Heart left ventricle (tissue), 16 donors: ENCODE data around the gene ELK3. TPM values are rescaled to one million over a fixed set of nuclear protein-coding genes. Genes with fewer than 3 reads are reported as not detected.

Source experiments
- ATAC-seq, 4 donors: fragments of 200-7000 bp; cut with Tn5 transposase; one replicate each; pipeline ENCODE4 v1.9.1; 2020 to 2022; ENCODE audit warnings: moderate library complexity in 4 of 4, mild to moderate bottlenecking in 3 of 4, moderate number of reproducible peaks in 1 of 4
- DNase-seq, 5 donors: peaks; one replicate each; pipeline ENCODE4 v3.0.0-alpha.2; 2020
- H3K27ac ChIP-seq, 12 donors: fragments of 200-600 bp; sonication (generic) in 4 of 12; one replicate each; pipeline versions ENCODE4 v1.5.0 to v1.8.0; 2016 to 2022; ENCODE audit warnings: mild to moderate bottlenecking in 2 of 12
- H3K27me3 ChIP-seq, 9 donors: fragments of 200-600 bp; sonication (generic) in 2 of 9; one replicate each; pipeline versions ENCODE4 v1.5.1 to v1.8.0; 2016 to 2022; ENCODE audit warnings: mild to moderate bottlenecking in 3 of 9
- H3K36me3 ChIP-seq, 9 donors: fragments of 200-600 bp; sonication (generic) in 2 of 9; one replicate each; pipeline versions ENCODE4 v1.5.0 to v1.8.0; 2018 to 2022; ENCODE audit warnings: mild to moderate bottlenecking in 2 of 9
- H3K4me1 ChIP-seq, 12 donors: fragments of 200-600 bp; sonication (generic) in 4 of 12; one replicate each; pipeline versions ENCODE4 v1.5.0 to v1.8.0; 2016 to 2022; ENCODE audit warnings: mild to moderate bottlenecking in 3 of 12
- H3K4me3 ChIP-seq, 12 donors: fragments of 200-600 bp; sonication (generic) in 4 of 12; one replicate each; pipeline versions ENCODE4 v1.5.0 to v1.8.0; 2017 to 2022; ENCODE audit warnings: mild to moderate bottlenecking in 9 of 12, moderate library complexity in 4 of 12
- H3K9me3 ChIP-seq, 12 donors: fragments of 200-600 bp; sonication (generic) in 4 of 12; one replicate each; pipeline versions ENCODE4 v1.5.0 to v1.8.0; 2016 to 2022; ENCODE audit warnings: mild to moderate bottlenecking in 1 of 12
- CTCF ChIP-seq, 12 donors: fragments of 200-600 bp; sonication (generic) in 4 of 12; IDR thresholded peaks; one replicate each; pipeline versions ENCODE4 v1.5.0 to v1.8.0; 2018 to 2022; ENCODE audit warnings: antibody characterized with exemption in 12 of 12, mild to moderate bottlenecking in 5 of 12
- POLR2A ChIP-seq, 2 donors: fragments of 450-650 bp; IDR thresholded peaks; one replicate each; pipeline ENCODE4 v1.6.1; 2017; ENCODE audit warnings: antibody characterized with exemption in 2 of 2, mild to moderate bottlenecking in 2 of 2, moderate library complexity in 2 of 2
- WGBS, 4 donors: extraction: QIAGEN DNeasy Blood & Tissue Kit in 2 of 4; methylation state at CpG; one replicate each; pipeline versions ENCODE4 v1.1.5 to v1.1.7; 2013 to 2018; 5-methylcytosine and 5-hydroxymethylcytosine counted together
- intact Hi-C, 10 donors: fragments of 100-400 bp; cut with DNase I; formaldehyde crosslinking; loops; one replicate each; pipeline versions ENCODE4 v1.11.1 to v1.14.2; 2022
- polyA plus RNA-seq, 2 donors: library from polyadenylated mRNA; stranded (reverse); fragments of 200-250 nt; gene quantifications; one replicate each; pipeline ENCODE4 v1.2.3, GENCODE V29; 2013
- total RNA-seq, 9 donors: library from RNA; depleted of rRNA in 2 of 9; stranded (reverse); fragments of >200 nt in 2 of 9; fragmentation: NEBNext Ultra II Directional in 3 of 9; extraction: Animal tissue kit (Norgen Biotek cat#: 25700) in 3 of 9; gene quantifications; one replicate each; pipeline versions ENCODE4 v1.1.0 to v1.2.4, GENCODE V29; 2016 to 2023
- donor health status: ischemic (EF 13 %, LVEDD 7.1; RV severe dilation, severe dysfunction).
- donor health status: healthy with polysubstance abuse.
- donor health status: DM: no; HTN: yes; CAD: no.
- donor health status: DM: no; HTN: no; CAD: no.
- donor health status: ischemic (EF 25% LVEDD 6.9; RV normal size, moderate dysfunction).
- donor health status: ischemic (EF 25% LVEDD 5.7; RV mildly dilated, moderate dysfunction).
- donor health status: healthy.
- donor health status: DM: yes; HTN: yes; CAD: no.
- donor health status: ischemic (EF 35%, LVEDD 5.7; RV mildly dilated, moderate dysfunction).
- donor health status: nonischemic (EF 11% LVEDD 7.7; RV severe dilation, severe dysfunction).
- donor health status: DM: yes; HTN: yes; CAD: no.
- donor health status: PGD.
- donor health status: ischemic (EF 29% LVEDD 5.4; RV normal size, mild dysfunction).
- donor health status: nonischemic (EF 23%, LVEDD 6.1; RV moderate dilation, normal function).

Gene ELK3
- total and polyA plus RNA-seq, 11 donors: 5.7 to 42.3 (median 18.6) TPM

- Histone ChIP-seq H3K9me3 (no peaks in the 10 kb centered on the region), H3K27ac (no peak overlapping the region), H3K4me3 (no peak overlapping the region), H3K27me3 (no peaks in the 10 kb centered on the region), H3K4me1 (peaks cover 0 to 15% (median 4%) of the 10 kb centered on the region in 12 donors), H3K36me3 (peaks cover 0 to 95% (median 71%) of the 10 kb centered on the region in 9 donors)
- ATAC-seq: no peak
- intact Hi-C loops: no loop called here
- no peak for DNase-seq
- no peak for TF ChIP-seq CTCF (IDR thresholded peaks at IDR 0.05)
- 92 to 98% (median 95%) methylated on average over 1 of the region's 1 CpG for WGBS, 4 donors
Observed at GRCh38 chr12:96265836-96266235, 71.7 kb downstream of the ELK3 start.

GRCh38 chr12:96266238-96266637 lies 72.1 kb downstream of the ELK3 start:
- TF ChIP-seq POLR2A (IDR thresholded peaks at IDR 0.05) (no peak), CTCF (IDR thresholded peaks at IDR 0.05) (no peak)
- Histone ChIP-seq H3K36me3 (peaks cover 0 to 95% (median 71%) of the 10 kb centered on the region in 9 donors), H3K27ac (no peak overlapping the region), H3K27me3 (no peaks in the 10 kb centered on the region), H3K4me1 (peaks cover 0 to 14% (median 4%) of the 10 kb centered on the region in 12 donors), H3K9me3 (no peaks in the 10 kb centered on the region), H3K4me3 (no peak overlapping the region)
- intact Hi-C loops: no loop called here
- ATAC-seq: no peak
- 63 to 79% (median 74%) methylated on average over 2 of the region's 2 CpGs for WGBS, 4 donors
- no peak for DNase-seq

- WGBS, 4 donors: 79 to 87% (median 84%) methylated on average over 8 of the region's 8 CpGs
- Histone ChIP-seq H3K4me1 (no peaks in the 10 kb centered on the region), H3K27ac (no peak overlapping the region), H3K27me3 (no peaks in the 10 kb centered on the region), H3K9me3 (no peaks in the 10 kb centered on the region), H3K4me3 (no peak overlapping the region), H3K36me3 (peaks cover 0 to 82% (median 67%) of the 10 kb centered on the region in 9 donors)
- TF ChIP-seq POLR2A (IDR thresholded peaks at IDR 0.05) (no peak), CTCF (IDR thresholded peaks at IDR 0.05) (no peak)
- DNase-seq (no peak), ATAC-seq (no peak)
- intact Hi-C loops: no loop called here
Observed at GRCh38 chr12:96271469-96272199, 77.5 kb downstream of the ELK3 start.

- ATAC-seq (no peak), DNase-seq (no peak)
- no peak overlapping the region for H3K4me3 ChIP-seq
- no peak for TF ChIP-seq CTCF (IDR thresholded peaks at IDR 0.05)
- no peak for TF ChIP-seq POLR2A (IDR thresholded peaks at IDR 0.05)
- H3K9me3 ChIP-seq: no peaks in the 10 kb centered on the region
- no peak overlapping the region for H3K27ac ChIP-seq
- no peaks in the 10 kb centered on the region for H3K4me1 ChIP-seq
- intact Hi-C loops: no loop called here
- H3K36me3 ChIP-seq: peaks cover 0 to 82% (median 67%) of the 10 kb centered on the region in 9 donors
- H3K27me3 ChIP-seq: no peaks in the 10 kb centered on the region
Observed at GRCh38 chr12:96274331-96274730, 80.2 kb downstream of the ELK3 start.
